Cardiac muscle cell (in vitro differentiated cells and primary cell): Measurements from ENCODE around the gene HS6ST3. TPM values are rescaled to one million over a fixed set of nuclear protein-coding genes. Genes with fewer than 3 reads are reported as not detected.

Experiments used
- DNase-seq, 2 donors: peaks; one replicate each; pipeline versions ENCODE4 v3.0.0 to v3.0.0-alpha.2; 2010 to 2017; ENCODE audit warnings: low read depth in 1 of 2, low spot score in 1 of 2
- H3K27ac ChIP-seq: fragments of 200-600 bp; sonication (generic); 2 replicates; pipeline ENCODE4 v1.5.1; 2016
- H3K27me3 ChIP-seq: fragments of 200-600 bp; sonication (generic); 2 replicates; pipeline ENCODE4 v1.6.0; 2016; ENCODE audit warnings: control low read depth
- H3K36me3 ChIP-seq: fragments of 200-600 bp; sonication (generic); 2 replicates; pipeline ENCODE4 v1.5.1; 2016; ENCODE audit warnings: control low read depth
- H3K4me1 ChIP-seq: fragments of 200-600 bp; sonication (generic); 2 replicates; pipeline ENCODE4 v1.8.1; 2017; ENCODE audit warnings: low read depth, mild to moderate bottlenecking, mixed run types
- H3K4me3 ChIP-seq: fragments of 200-600 bp; sonication (generic); 2 replicates; pipeline ENCODE4 v1.5.1; 2016; ENCODE audit warnings: mild to moderate bottlenecking
- H3K9me3 ChIP-seq: fragments of 200-600 bp; sonication (generic); 2 replicates; pipeline ENCODE4 v1.5.1; 2017; ENCODE audit warnings: low read depth, mild to moderate bottlenecking, control low read depth
- polyA plus RNA-seq: library from polyadenylated mRNA; unstranded; fragments of >200 nt; fragmentation: Nextera tagmentation; extraction: Ambion mirVana; gene quantifications from 2 replicates; pipeline ENCODE4 v1.2.1, GENCODE V29; 2016
- total RNA-seq: library from RNA; depleted of rRNA; stranded (reverse); fragments of >200 nt; gene quantifications from 2 replicates; pipeline ENCODE4 v1.2.3, GENCODE V29; 2016
- TF ChIP-seq, protein P1 (sequence below): IDR thresholded peaks from 2 replicates; pipeline ENCODE4 v1.5.1; 2012; ENCODE audit warnings: low read depth, mild to moderate bottlenecking, low read length

Gene HS6ST3
- total and polyA plus RNA-seq, 2 experiments from 2014 or later, result 0.38 to 0.39 TPM

DNA sequence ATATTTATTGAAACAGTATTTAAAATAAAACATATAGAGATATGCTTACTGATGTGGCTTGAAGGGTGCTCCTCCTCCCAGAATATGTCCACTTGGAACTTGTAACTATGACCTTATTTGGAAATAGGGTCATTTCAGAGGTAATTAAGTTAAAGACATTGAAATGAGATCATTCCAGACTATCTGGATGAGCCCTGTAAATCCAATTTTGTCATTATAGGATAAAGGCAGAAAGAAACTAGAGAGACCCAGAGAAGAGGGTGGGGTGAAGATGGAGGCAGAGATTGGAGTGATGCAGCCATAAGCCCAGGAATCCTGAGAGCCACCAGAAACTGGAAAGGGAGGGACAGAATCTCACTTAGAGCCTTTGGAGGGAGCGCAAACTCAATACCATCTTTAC lies 661.2 kb downstream of the HS6ST3 start:
- H3K9me3 ChIP-seq, result no peaks in the 10 kb centered on the region
- TF ChIP-seq, protein P1, sequence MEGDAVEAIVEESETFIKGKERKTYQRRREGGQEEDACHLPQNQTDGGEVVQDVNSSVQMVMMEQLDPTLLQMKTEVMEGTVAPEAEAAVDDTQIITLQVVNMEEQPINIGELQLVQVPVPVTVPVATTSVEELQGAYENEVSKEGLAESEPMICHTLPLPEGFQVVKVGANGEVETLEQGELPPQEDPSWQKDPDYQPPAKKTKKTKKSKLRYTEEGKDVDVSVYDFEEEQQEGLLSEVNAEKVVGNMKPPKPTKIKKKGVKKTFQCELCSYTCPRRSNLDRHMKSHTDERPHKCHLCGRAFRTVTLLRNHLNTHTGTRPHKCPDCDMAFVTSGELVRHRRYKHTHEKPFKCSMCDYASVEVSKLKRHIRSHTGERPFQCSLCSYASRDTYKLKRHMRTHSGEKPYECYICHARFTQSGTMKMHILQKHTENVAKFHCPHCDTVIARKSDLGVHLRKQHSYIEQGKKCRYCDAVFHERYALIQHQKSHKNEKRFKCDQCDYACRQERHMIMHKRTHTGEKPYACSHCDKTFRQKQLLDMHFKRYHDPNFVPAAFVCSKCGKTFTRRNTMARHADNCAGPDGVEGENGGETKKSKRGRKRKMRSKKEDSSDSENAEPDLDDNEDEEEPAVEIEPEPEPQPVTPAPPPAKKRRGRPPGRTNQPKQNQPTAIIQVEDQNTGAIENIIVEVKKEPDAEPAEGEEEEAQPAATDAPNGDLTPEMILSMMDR, result no peak

DNA sequence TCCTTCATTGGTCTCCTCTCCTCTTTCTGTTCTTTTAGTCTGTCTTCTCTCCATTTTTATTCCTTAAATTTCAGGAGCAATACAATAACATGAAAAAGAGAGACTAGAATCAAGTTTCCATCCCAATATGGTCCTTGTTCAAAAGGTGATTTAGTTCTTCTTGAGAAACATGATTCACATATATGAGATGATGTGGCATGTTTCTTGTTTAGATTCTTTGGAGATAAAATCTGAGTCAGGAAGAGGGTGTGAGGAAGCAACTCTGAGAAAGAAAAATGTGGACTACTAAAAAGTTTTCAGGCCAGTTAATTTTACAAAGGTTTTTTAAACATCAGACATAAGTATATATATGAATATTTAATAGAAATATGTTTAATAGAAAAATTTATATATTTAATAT lies 673.0 kb downstream of the HS6ST3 start:
- Histone ChIP-seq H3K36me3 (no peaks in the 10 kb centered on the region), H3K27ac (no peak overlapping the region), H3K4me3 (no peak overlapping the region)

More for the DNA sequence above, 661.2 kb downstream of the HS6ST3 start:
- H3K4me1 ChIP-seq, result no peaks in the 10 kb centered on the region
- no peak overlapping the region for H3K27ac ChIP-seq
- H3K4me3 ChIP-seq, result no peak overlapping the region
- no peak for DNase-seq
- no peaks in the 10 kb centered on the region for H3K36me3 ChIP-seq
- H3K27me3 ChIP-seq, result no peaks in the 10 kb centered on the region

GRCh38 chr13:96766306-96766705 lies 676.4 kb downstream of the HS6ST3 start:
- Histone ChIP-seq H3K9me3 (no peaks in the 10 kb centered on the region), H3K27me3 (no peaks in the 10 kb centered on the region), H3K4me3 (no peak overlapping the region), H3K27ac (peak overlapping the region; percentile 16), H3K4me1 (peaks cover 34% of the 10 kb centered on the region), H3K36me3 (no peaks in the 10 kb centered on the region)
- TF ChIP-seq, protein P1, result no peak
- no peak for DNase-seq

More for the DNA sequence above, 673.0 kb downstream of the HS6ST3 start:
- peaks cover 30% of the 10 kb centered on the region for H3K4me1 ChIP-seq
- DNase-seq, result no peak
- no peaks in the 10 kb centered on the region for H3K9me3 ChIP-seq
- TF ChIP-seq, protein P1, result no peak
- no peaks in the 10 kb centered on the region for H3K27me3 ChIP-seq

- DNase-seq, result no peak
- Histone ChIP-seq H3K27ac (no peak overlapping the region), H3K27me3 (no peaks in the 10 kb centered on the region), H3K9me3 (no peaks in the 10 kb centered on the region), H3K4me3 (no peak overlapping the region), H3K36me3 (no peaks in the 10 kb centered on the region), H3K4me1 (peaks cover 26% of the 10 kb centered on the region)
- TF ChIP-seq, protein P1, result no peak
These were observed 678.6 kb downstream of the HS6ST3 start for GRCh38 chr13:96768524-96768923.

GRCh38 chr13:96769874-96770273 lies 680.0 kb downstream of the HS6ST3 start:
- Histone ChIP-seq H3K27me3 (no peaks in the 10 kb centered on the region), H3K4me3 (no peak overlapping the region), H3K36me3 (no peaks in the 10 kb centered on the region), H3K27ac (no peak overlapping the region), H3K9me3 (no peaks in the 10 kb centered on the region), H3K4me1 (peaks cover 14% of the 10 kb centered on the region)
- DNase-seq, result no peak
- TF ChIP-seq, protein P1, result no peak
